Activated B cell treated with CpG ODN at 0.5 μM for 24 hours (primary cell): ENCODE data around the gene PHF24. TPM values are rescaled to one million over a fixed set of nuclear protein-coding genes. Genes with fewer than 3 reads are reported as not detected.

Experiments used
- ATAC-seq: fragments of 200-7000 bp; cut with Tn5 transposase; one replicate; pipeline ENCODE4 v1.10.0; 2021; ENCODE audit warnings: low read depth, mild to moderate bottlenecking, moderate library complexity
- CTCF ChIA-PET: fragments of 350-600 bp; sonication (Branson Sonifier 250); formaldehyde crosslinking; loops from one replicate; lab custom pipeline; 2021; ENCODE audit warnings: antibody characterized with exemption; lab: Charles Lee
- POLR2A ChIA-PET: fragments of 350-600 bp; sonication (Branson Sonifier 250); formaldehyde crosslinking; loops from one replicate; lab custom pipeline; 2021; ENCODE audit warnings: antibody characterized with exemption; lab: Charles Lee
- DNase-seq: peaks from one replicate; pipeline ENCODE4 v3.0.0; 2022
- H3K27ac Mint-ChIP-seq: one replicate; pipeline ENCODE4 v1.8.0; 2020; ENCODE audit warnings: mixed read lengths
- H3K27me3 Mint-ChIP-seq: one replicate; pipeline ENCODE4 v1.8.0; 2021; ENCODE audit warnings: mixed read lengths
- H3K36me3 Mint-ChIP-seq: one replicate; pipeline ENCODE4 v1.8.0; 2021; ENCODE audit warnings: low read depth, mixed read lengths
- H3K4me1 Mint-ChIP-seq: one replicate; pipeline ENCODE4 v1.8.0; 2021; ENCODE audit warnings: mixed read lengths
- H3K4me3 Mint-ChIP-seq: one replicate; pipeline ENCODE4 v1.8.0; 2020; ENCODE audit warnings: mild to moderate bottlenecking, mixed read lengths
- H3K9me3 Mint-ChIP-seq: one replicate; pipeline ENCODE4 v1.8.0; 2020; ENCODE audit warnings: mixed read lengths
- CTCF ChIP-seq: fragments of 200-600 bp; IDR thresholded peaks from one replicate; pipeline ENCODE4 v1.8.0; 2022; ENCODE audit warnings: antibody characterized with exemption, mild to moderate bottlenecking
- intact Hi-C: fragments of 100-400 bp; cut with micrococcal nuclease; formaldehyde crosslinking; loops from one replicate; pipeline ENCODE4 v1.15.1; 2024
- total RNA-seq: library from RNA; stranded (reverse); gene quantifications from 2 replicates; pipeline ENCODE4 v1.2.3, GENCODE V29; 2022

PHF24 gene
- total RNA-seq, 1 donor from 2014 or later = 0.13 TPM

DNA sequence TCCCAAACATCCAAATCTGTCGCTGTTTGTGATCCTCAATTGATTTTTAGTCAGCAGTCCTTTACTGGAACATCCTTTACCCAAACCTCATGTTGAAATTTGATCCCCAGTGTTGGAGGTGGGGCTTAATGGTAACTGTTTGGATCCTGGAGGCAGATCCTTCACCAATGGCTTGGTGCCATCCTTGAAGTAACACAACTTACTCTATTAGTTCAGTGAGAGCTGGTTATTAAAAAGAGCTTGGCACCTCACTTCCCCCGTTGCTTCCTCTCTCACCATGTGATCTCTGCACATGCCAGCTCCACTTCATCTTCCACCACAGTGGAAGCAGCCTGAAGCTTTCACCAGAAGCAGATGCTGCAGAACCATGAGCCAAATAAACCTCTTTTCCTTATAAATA lies 71.8 kb downstream of the PHF24 start:
- ATAC-seq = no peak
- intact Hi-C loops = no loop called here
- no peak for DNase-seq
- Mint-ChIP-seq H3K36me3 (no peaks in the 10 kb centered on the region), H3K9me3 (no peaks in the 10 kb centered on the region), H3K27me3 (no peaks in the 10 kb centered on the region), H3K4me3 (no peak overlapping the region), H3K27ac (no peak overlapping the region), H3K4me1 (peaks cover 7% of the 10 kb centered on the region)
- ChIA-PET POLR2A (interaction anchor here (0.7 kb wide), 1 partner anchor 50 kb away, joined by 14 read pairs; the partner anchor contains the start of gene FANCG), CTCF (no interaction called here)
- no peak for TF ChIP-seq CTCF

Other genes starting within 250 kb of the PHF24 start
- not detected in 2 replicates for gene CCL21, start 248.1 kb upstream of the PHF24 start, total RNA-seq
- 5.4 and 6.4 TPM in 2 replicates for gene DNAJB5, start 31.5 kb downstream of the PHF24 start, total RNA-seq
- 274 and 296 TPM in 2 replicates for gene VCP, start 114.3 kb downstream of the PHF24 start, total RNA-seq
- gene FANCG, start 121.7 kb downstream of the PHF24 start, total RNA-seq = 27.4 and 28.8 TPM in 2 replicates
- 30.4 and 34.1 TPM in 2 replicates for gene PIGO, start 138.3 kb downstream of the PHF24 start, total RNA-seq
- 108 and 113 TPM in 2 replicates for gene STOML2, start 144.8 kb downstream of the PHF24 start, total RNA-seq
- gene ATOSB, start 157.6 kb downstream of the PHF24 start, total RNA-seq = 6.8 and 7.2 TPM in 2 replicates
- gene UNC13B, start 203.7 kb downstream of the PHF24 start, total RNA-seq = 0.53 and 0.78 TPM in 2 replicates